A673 (cell line): ENCODE data around the gene CST6. TPM values are rescaled to one million over a fixed set of nuclear protein-coding genes. Genes with fewer than 3 reads are reported as not detected.

Source experiments
- BruUV-seq: library from RNA; stranded (reverse); fragments of 400-500 nt; replicated peaks from 2 replicates; lab custom pipeline; 2021; lab: Mats Ljungman, UMichigan
- CTCF ChIA-PET: fragments of 300-600 bp; sonication (Branson Sonifier 250); formaldehyde crosslinking; loops from one replicate; lab custom pipeline; 2022; ENCODE audit warnings: antibody characterized with exemption; lab: Charles Lee
- POLR2A ChIA-PET: fragments of 300-600 bp; sonication (Branson Sonifier 250); formaldehyde crosslinking; loops from one replicate; lab custom pipeline; 2022; ENCODE audit warnings: antibody characterized with exemption; ENCODE audit not compliant: low non-redundant PET; lab: Charles Lee
- DNase-seq: peaks from one replicate; pipeline ENCODE4 v3.0.0-alpha.2; 2015; ENCODE audit warnings: low spot score
- H3K27ac ChIP-seq: fragments of 200-600 bp; sonication (generic); 2 replicates; pipeline ENCODE4 v1.5.1; 2016; ENCODE audit warnings: mixed run types, low read depth, mild to moderate bottlenecking, mixed read lengths, antibody characterized with exemption, low read length; ENCODE audit not compliant: poor library complexity, severe bottlenecking
- H3K27me3 ChIP-seq: fragments of 200-600 bp; sonication (generic); replicated peaks from 2 replicates; pipeline ENCODE4 v1.6.1; 2017; ENCODE audit warnings: mixed run types, low read depth, mild to moderate bottlenecking, mixed read lengths, antibody characterized with exemption, low read length; ENCODE audit not compliant: insufficient read depth, poor library complexity
- H3K36me3 ChIP-seq: fragments of 200-600 bp; sonication (generic); 2 replicates; pipeline ENCODE4 v1.6.1; 2016; ENCODE audit warnings: mixed run types, mild to moderate bottlenecking, mixed read lengths, antibody characterized with exemption, low read length; ENCODE audit not compliant: insufficient read depth, poor library complexity, severe bottlenecking
- H3K4me1 ChIP-seq: fragments of 200-600 bp; sonication (generic); 2 replicates; pipeline ENCODE4 v1.6.1; 2017; ENCODE audit warnings: mixed run types, mild to moderate bottlenecking, mixed read lengths, antibody characterized with exemption, low read length; ENCODE audit not compliant: insufficient read depth, poor library complexity, severe bottlenecking
- H3K4me3 ChIP-seq: fragments of 200-600 bp; sonication (generic); 2 replicates; pipeline ENCODE4 v1.5.1; 2016; ENCODE audit warnings: low read depth, mixed run types, mild to moderate bottlenecking, mixed read lengths, low read length; ENCODE audit not compliant: poor library complexity, severe bottlenecking
- H3K9me3 ChIP-seq: fragments of 200-600 bp; sonication (generic); 2 replicates; pipeline ENCODE4 v1.6.1; 2016; ENCODE audit warnings: mixed run types, low read depth, mild to moderate bottlenecking, mixed read lengths, antibody characterized with exemption, low read length; ENCODE audit not compliant: poor library complexity, severe bottlenecking
- CTCF ChIP-seq: fragments of 300-800, 200-600 bp; sonication (generic); conservative IDR thresholded peaks from 2 replicates; pipeline ENCODE4 v1.5.1; 2017; ENCODE audit warnings: low read depth, mild to moderate bottlenecking, antibody characterized with exemption, low read length, moderate library complexity, mixed read lengths
- EZH2 ChIP-seq: fragments of 200-600 bp; sonication (generic); IDR thresholded peaks from 2 replicates; pipeline ENCODE4 v1.6.1; 2017; ENCODE audit warnings: borderline replicate concordance, low read depth, mild to moderate bottlenecking, mixed read lengths, antibody characterized with exemption, low read length; ENCODE audit not compliant: poor library complexity, severe bottlenecking
- intact Hi-C: fragments of 100-400 bp; cut with micrococcal nuclease; formaldehyde crosslinking; loops from one replicate; pipeline ENCODE4 v1.10.0; 2022; ENCODE audit not compliant: unreplicated experiment
- total RNA-seq: library from RNA; stranded (reverse); gene quantifications from 2 replicates; pipeline ENCODE4 v1.2.3, GENCODE V29; 2021

Gene CST6
- total RNA-seq, 1 experiment from 2014 or later, result 2.3 TPM

GRCh38 chr11:66062408-66062807, 50.6 kb downstream of the CST6 start:
- TF ChIP-seq EZH2, result no peak
- TF ChIP-seq CTCF, result no peak
- Histone ChIP-seq H3K4me1 (no peaks in the 10 kb centered on the region), H3K36me3 (peaks cover 100% of the 10 kb centered on the region), H3K9me3 (peaks cover 3% of the 10 kb centered on the region), H3K27me3 (no peaks in the 10 kb centered on the region), H3K27ac (no peak overlapping the region), H3K4me3 (no peak overlapping the region)
- DNase-seq, result no peak
- intact Hi-C loops, result no loop called here
- BruUV-seq, result no TSS peak
- POLR2A ChIA-PET, result no interaction called here
- CTCF ChIA-PET, result interaction anchor here (0.6 kb wide), 1 partner anchor 1871 kb away, joined by 4 read pairs; no protein-coding TSS in a partner anchor

Other genes starting within 250 kb of the CST6 start
- 22.5 and 22.8 TPM in 2 replicates for gene AP5B1, start 231.0 kb upstream of the CST6 start, total RNA-seq
- not detected in 2 replicates for gene OVOL1, start 224.9 kb upstream of the CST6 start, total RNA-seq
- 2.0 and 2.1 TPM in 2 replicates for gene SNX32, start 178.0 kb upstream of the CST6 start, total RNA-seq
- 1,449 and 1,649 TPM in 2 replicates for gene CFL1, start 153.8 kb upstream of the CST6 start, total RNA-seq
- 64.6 and 77.4 TPM in 2 replicates for gene MUS81, start 151.6 kb upstream of the CST6 start, total RNA-seq
- gene EFEMP2, start 139.2 kb upstream of the CST6 start, total RNA-seq, result 31.2 and 37.6 TPM in 2 replicates
- not detected in 2 replicates for gene CTSW, start 132.2 kb upstream of the CST6 start, total RNA-seq
- 98.5 and 116 TPM in 2 replicates for gene FIBP, start 123.5 kb upstream of the CST6 start, total RNA-seq
- 32.3 and 32.9 TPM in 2 replicates for gene CCDC85B, start 121.3 kb upstream of the CST6 start, total RNA-seq
- 12.6 and 29.0 TPM in 2 replicates for gene FOSL1, start 111.6 kb upstream of the CST6 start, total RNA-seq
- gene C11orf68, start 92.9 kb upstream of the CST6 start, total RNA-seq, result 22.4 and 27.6 TPM in 2 replicates
- 122 and 124 TPM in 2 replicates for gene DRAP1, start 92.6 kb upstream of the CST6 start, total RNA-seq
- not detected in 2 replicates for gene TSGA10IP, start 66.5 kb upstream of the CST6 start, total RNA-seq
- 95.8 and 96.3 TPM in 2 replicates for gene SART1, start 50.3 kb upstream of the CST6 start, total RNA-seq
- 69.4 and 86.2 TPM in 2 replicates for gene EIF1AD, start 9.9 kb upstream of the CST6 start, total RNA-seq
- gene BANF1, start 9.5 kb upstream of the CST6 start, total RNA-seq, result 541 and 556 TPM in 2 replicates
- gene CATSPER1, start 14.5 kb downstream of the CST6 start, total RNA-seq, result not detected in 2 replicates
- gene GAL3ST3, start 37.2 kb downstream of the CST6 start, total RNA-seq, result 1.8 and 2.0 TPM in 2 replicates
- 357 and 358 TPM in 2 replicates for gene SF3B2, start 40.4 kb downstream of the CST6 start, total RNA-seq
- gene PACS1, start 58.3 kb downstream of the CST6 start, total RNA-seq, result 75.7 and 79.1 TPM in 2 replicates
- 94.3 and 97.4 TPM in 2 replicates for gene KLC2, start 245.7 kb downstream of the CST6 start, total RNA-seq